Stimulated activated effector memory CD8-positive, alpha-beta T cell treated with anti-CD3 and anti-CD28 coated beads, Interleukin-12 subunit alpha, Interleukin-12 subunit beta, amount 100 ng/mL, for 72 hours (primary cell): Measurements from ENCODE around the gene LGR5.
"Not testable (repeated sequence)": the region's sequence is repeated elsewhere in the genome, so short reads cannot be mapped to it uniquely, and the experiment has no call there.

Source experiments
- ATAC-seq: fragments of 150-1000 bp; cut with Tn5 transposase; 2 replicates; pipeline ENCODE4 v1.10.0; 2021
- DNase-seq, 2 donors: peaks; one replicate each; pipeline ENCODE4 v3.0.0; 2021 to 2022; ENCODE audit warnings: low spot score in 2 of 2
- H3K27ac Mint-ChIP-seq: one replicate; pipeline ENCODE4 v1.8.0; 2022; ENCODE audit warnings: mild to moderate bottlenecking, mixed read lengths
- H3K36me3 Mint-ChIP-seq: one replicate; pipeline ENCODE4 v1.8.0; 2022; ENCODE audit warnings: mild to moderate bottlenecking, mixed read lengths
- H3K4me1 Mint-ChIP-seq: one replicate; pipeline ENCODE4 v1.8.0; 2022; ENCODE audit warnings: mixed read lengths
- H3K4me3 Mint-ChIP-seq: one replicate; pipeline ENCODE4 v1.8.0; 2022; ENCODE audit warnings: mild to moderate bottlenecking, mixed read lengths
- H3K9me3 Mint-ChIP-seq: one replicate; pipeline ENCODE4 v1.8.0; 2022; ENCODE audit warnings: mixed read lengths

Gene LGR5

GRCh38 chr12:71478270-71478669, 38.7 kb downstream of the LGR5 start:
- DNase-seq = no peak
- Mint-ChIP-seq H3K36me3 (no peaks in the 10 kb centered on the region), H3K4me1 (no peaks in the 10 kb centered on the region), H3K4me3 (no peak overlapping the region), H3K27ac (no peak overlapping the region), H3K9me3 (no peaks in the 10 kb centered on the region)
- no peak for ATAC-seq

- ATAC-seq = no peak
- Mint-ChIP-seq H3K36me3 (no peaks in the 10 kb centered on the region), H3K27ac (no peak overlapping the region), H3K4me1 (no peaks in the 10 kb centered on the region), H3K4me3 (no peak overlapping the region), H3K9me3 (no peaks in the 10 kb centered on the region)
- no peak for DNase-seq
Observed at GRCh38 chr12:71484272-71484905, 44.8 kb downstream of the LGR5 start.

GRCh38 chr12:71490844-71491243, 51.2 kb downstream of the LGR5 start:
- not testable (repeated sequence) for ATAC-seq, H3K4me3 Mint-ChIP-seq, H3K27ac Mint-ChIP-seq, DNase-seq, H3K9me3 Mint-ChIP-seq, H3K36me3 Mint-ChIP-seq, H3K4me1 Mint-ChIP-seq

- H3K4me3 Mint-ChIP-seq = no peak overlapping the region
- H3K27ac Mint-ChIP-seq = no peak overlapping the region
- H3K9me3 Mint-ChIP-seq = no peaks in the 10 kb centered on the region
- DNase-seq (no peak), ATAC-seq (no peak)
- no peaks in the 10 kb centered on the region for H3K4me1 Mint-ChIP-seq
- H3K36me3 Mint-ChIP-seq = no peaks in the 10 kb centered on the region
Observed at GRCh38 chr12:71492604-71493003, 53.0 kb downstream of the LGR5 start.

- H3K27ac Mint-ChIP-seq = no peak overlapping the region
- H3K4me1 Mint-ChIP-seq = no peaks in the 10 kb centered on the region
- H3K4me3 Mint-ChIP-seq = no peak overlapping the region
- DNase-seq = no peak
- no peaks in the 10 kb centered on the region for H3K9me3 Mint-ChIP-seq
- peak; percentile 31 for ATAC-seq
- no peaks in the 10 kb centered on the region for H3K36me3 Mint-ChIP-seq
Observed at GRCh38 chr12:71499834-71500233, 60.2 kb downstream of the LGR5 start.

- no peaks in the 10 kb centered on the region for H3K36me3 Mint-ChIP-seq
- ATAC-seq = peak; percentile 34
- no peak overlapping the region for H3K27ac Mint-ChIP-seq
- no peaks in the 10 kb centered on the region for H3K4me1 Mint-ChIP-seq
- no peaks in the 10 kb centered on the region for H3K9me3 Mint-ChIP-seq
- H3K4me3 Mint-ChIP-seq = no peak overlapping the region
- no peak for DNase-seq
Observed at GRCh38 chr12:71503579-71504391, 64.2 kb downstream of the LGR5 start.

GRCh38 chr12:71504476-71504875, 64.9 kb downstream of the LGR5 start:
- no peaks in the 10 kb centered on the region for H3K4me1 Mint-ChIP-seq
- no peak overlapping the region for H3K27ac Mint-ChIP-seq
- no peaks in the 10 kb centered on the region for H3K36me3 Mint-ChIP-seq
- no peak for DNase-seq
- no peak overlapping the region for H3K4me3 Mint-ChIP-seq
- H3K9me3 Mint-ChIP-seq = no peaks in the 10 kb centered on the region
- no peak for ATAC-seq

- H3K4me1 Mint-ChIP-seq = no peaks in the 10 kb centered on the region
- DNase-seq (no peak), ATAC-seq (no peak)
- no peaks in the 10 kb centered on the region for H3K9me3 Mint-ChIP-seq
- no peaks in the 10 kb centered on the region for H3K36me3 Mint-ChIP-seq
- H3K4me3 Mint-ChIP-seq = no peak overlapping the region
- H3K27ac Mint-ChIP-seq = no peak overlapping the region
Observed at GRCh38 chr12:71509705-71510104, 70.1 kb downstream of the LGR5 start.

- Mint-ChIP-seq H3K4me1 (no peaks in the 10 kb centered on the region), H3K9me3 (no peaks in the 10 kb centered on the region), H3K4me3 (no peak overlapping the region), H3K36me3 (no peaks in the 10 kb centered on the region), H3K27ac (no peak overlapping the region)
- DNase-seq (no peak), ATAC-seq (no peak)
Observed at GRCh38 chr12:71517145-71517846, 77.7 kb downstream of the LGR5 start.

- H3K4me3 Mint-ChIP-seq = no peak overlapping the region
- H3K9me3 Mint-ChIP-seq = no peaks in the 10 kb centered on the region
- no peaks in the 10 kb centered on the region for H3K4me1 Mint-ChIP-seq
- DNase-seq = no peak
- H3K27ac Mint-ChIP-seq = no peak overlapping the region
- no peak for ATAC-seq
- H3K36me3 Mint-ChIP-seq = no peaks in the 10 kb centered on the region
Observed at GRCh38 chr12:71521125-71521524, 81.5 kb downstream of the LGR5 start.

GRCh38 chr12:71524626-71525025, 85.0 kb downstream of the LGR5 start:
- H3K9me3 Mint-ChIP-seq = no peaks in the 10 kb centered on the region
- ATAC-seq (no peak), DNase-seq (no peak)
- no peaks in the 10 kb centered on the region for H3K36me3 Mint-ChIP-seq
- no peaks in the 10 kb centered on the region for H3K4me1 Mint-ChIP-seq
- H3K4me3 Mint-ChIP-seq = no peak overlapping the region
- no peak overlapping the region for H3K27ac Mint-ChIP-seq

- ATAC-seq = no peak
- no peak overlapping the region for H3K27ac Mint-ChIP-seq
- H3K4me3 Mint-ChIP-seq = no peak overlapping the region
- H3K9me3 Mint-ChIP-seq = no peaks in the 10 kb centered on the region
- H3K36me3 Mint-ChIP-seq = no peaks in the 10 kb centered on the region
- DNase-seq = no peak
- H3K4me1 Mint-ChIP-seq = no peaks in the 10 kb centered on the region
Observed at GRCh38 chr12:71533703-71534102, 94.1 kb downstream of the LGR5 start.

GRCh38 chr12:71536279-71536938, 96.8 kb downstream of the LGR5 start:
- Mint-ChIP-seq H3K4me3 (no peak overlapping the region), H3K27ac (no peak overlapping the region), H3K4me1 (no peaks in the 10 kb centered on the region), H3K9me3 (no peaks in the 10 kb centered on the region), H3K36me3 (no peaks in the 10 kb centered on the region)
- ATAC-seq (no peak), DNase-seq (no peak)

- H3K36me3 Mint-ChIP-seq = no peaks in the 10 kb centered on the region
- no peaks in the 10 kb centered on the region for H3K4me1 Mint-ChIP-seq
- no peaks in the 10 kb centered on the region for H3K9me3 Mint-ChIP-seq
- H3K4me3 Mint-ChIP-seq = no peak overlapping the region
- ATAC-seq (no peak), DNase-seq (no peak)
- no peak overlapping the region for H3K27ac Mint-ChIP-seq
Observed at GRCh38 chr12:71536939-71537622, 97.5 kb downstream of the LGR5 start.

- no peaks in the 10 kb centered on the region for H3K36me3 Mint-ChIP-seq
- ATAC-seq (no peak), DNase-seq (no peak)
- no peaks in the 10 kb centered on the region for H3K9me3 Mint-ChIP-seq
- H3K27ac Mint-ChIP-seq = no peak overlapping the region
- H3K4me1 Mint-ChIP-seq = no peaks in the 10 kb centered on the region
- no peak overlapping the region for H3K4me3 Mint-ChIP-seq
Observed at GRCh38 chr12:71538807-71539206, 99.2 kb downstream of the LGR5 start.
